ENCODE measurements around the gene HPS5.
"Not testable (repeated sequence)": the region's sequence is repeated elsewhere in the genome, so short reads cannot be mapped to it uniquely, and the experiment has no call there.

The HPS5 gene

DNA sequence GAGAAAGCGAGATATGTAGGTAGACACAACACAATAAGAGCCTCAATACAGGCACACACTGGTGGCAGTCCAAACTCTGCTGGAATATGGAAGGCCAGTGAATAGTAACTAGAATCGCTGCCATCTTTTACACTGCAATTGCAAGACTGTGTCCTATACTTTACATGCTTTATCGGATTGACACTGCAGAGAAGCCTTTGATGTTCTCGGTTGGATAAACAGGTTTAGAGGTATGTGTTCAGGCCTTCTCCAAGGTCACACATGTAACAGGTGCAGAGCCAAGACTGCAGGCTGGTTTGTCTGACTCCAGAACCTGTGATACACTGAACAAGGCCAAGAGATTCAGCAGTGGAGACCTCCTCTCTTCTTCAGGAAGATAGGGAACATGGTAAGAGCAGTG lies 50.7 kb downstream of the HPS5 start:
- ChIA-PET CTCF (no interaction called here), POLR2A (no interaction called here)
- H3K36me3 ChIP-seq (ENCODE audit: control insufficient read depth in 2 of 2, insufficient read depth in 1 of 2, low read length in 2 of 2) = no peaks in the 10 kb centered on the region
- no peak overlapping the region for H3K4me3 ChIP-seq (ENCODE audit: low read depth, low read length)
- H3K27ac ChIP-seq (ENCODE audit: extremely low read depth, low read depth, low read length) = no peak overlapping the region
- TF ChIP-seq ZNF514 (tag by site-specific recombination; IDR thresholded peaks at IDR 0.05) (no peak), GLI2 (tag by site-specific recombination; IDR thresholded peaks at IDR 0.05; ENCODE audit: borderline replicate concordance, low read depth) (no peak), ZNF791 (tag by site-specific recombination; IDR thresholded peaks at IDR 0.05) (no peak), OVOL3 (tag by site-specific recombination; IDR thresholded peaks at IDR 0.05) (no peak), ZNF426 (tag by site-specific recombination; IDR thresholded peaks at IDR 0.05) (no peak), ZNF530 (tag by site-specific recombination; IDR thresholded peaks at IDR 0.05; ENCODE audit: low read depth) (no peak), ZNF558 (tag by site-specific recombination; IDR thresholded peaks at IDR 0.05) (no peak)
- H3K4me1 ChIP-seq (ENCODE audit: control insufficient read depth, insufficient read depth, low read length) = no peaks in the 10 kb centered on the region
- H3K9me3 ChIP-seq (ENCODE audit: control insufficient read depth, insufficient read depth, low read depth, low read length) = no peaks in the 10 kb centered on the region

DNA sequence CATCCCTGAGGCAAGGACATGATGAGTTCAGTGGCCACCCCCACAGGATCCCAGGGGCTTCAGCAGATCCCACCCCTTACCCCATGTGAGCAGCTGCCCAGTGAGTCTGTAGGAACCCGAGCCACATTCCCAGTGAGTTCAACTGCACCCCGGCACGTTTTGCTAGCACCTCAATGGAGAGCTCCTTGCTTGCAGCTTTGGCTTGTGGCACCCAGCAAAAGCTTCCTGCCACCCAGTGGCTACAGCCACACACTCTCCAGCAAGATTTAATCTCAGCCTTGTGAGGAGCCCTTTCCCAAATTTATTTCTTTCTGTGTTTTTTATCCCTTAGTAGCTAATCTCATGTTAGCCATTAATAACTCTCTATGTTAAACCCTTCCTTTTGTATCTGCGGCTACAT lies 51.8 kb downstream of the HPS5 start:
- Histone ChIP-seq H3K36me3 (ENCODE audit: control insufficient read depth in 2 of 2, insufficient read depth in 1 of 2, low read length in 2 of 2) (no peaks in the 10 kb centered on the region), H3K9me3 (ENCODE audit: control insufficient read depth, insufficient read depth, low read depth, low read length) (no peaks in the 10 kb centered on the region), H3K4me3 (ENCODE audit: low read depth, low read length) (no peak overlapping the region), H3K27ac (ENCODE audit: extremely low read depth, low read depth, low read length) (no peak overlapping the region), H3K4me1 (ENCODE audit: control insufficient read depth, insufficient read depth, low read length) (no peaks in the 10 kb centered on the region)
- TF ChIP-seq, protein P1, sequence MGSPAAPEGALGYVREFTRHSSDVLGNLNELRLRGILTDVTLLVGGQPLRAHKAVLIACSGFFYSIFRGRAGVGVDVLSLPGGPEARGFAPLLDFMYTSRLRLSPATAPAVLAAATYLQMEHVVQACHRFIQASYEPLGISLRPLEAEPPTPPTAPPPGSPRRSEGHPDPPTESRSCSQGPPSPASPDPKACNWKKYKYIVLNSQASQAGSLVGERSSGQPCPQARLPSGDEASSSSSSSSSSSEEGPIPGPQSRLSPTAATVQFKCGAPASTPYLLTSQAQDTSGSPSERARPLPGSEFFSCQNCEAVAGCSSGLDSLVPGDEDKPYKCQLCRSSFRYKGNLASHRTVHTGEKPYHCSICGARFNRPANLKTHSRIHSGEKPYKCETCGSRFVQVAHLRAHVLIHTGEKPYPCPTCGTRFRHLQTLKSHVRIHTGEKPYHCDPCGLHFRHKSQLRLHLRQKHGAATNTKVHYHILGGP (tag by site-specific recombination; IDR thresholded peaks at IDR 0.05) = no peak
- TF ChIP-seq, protein P2, sequence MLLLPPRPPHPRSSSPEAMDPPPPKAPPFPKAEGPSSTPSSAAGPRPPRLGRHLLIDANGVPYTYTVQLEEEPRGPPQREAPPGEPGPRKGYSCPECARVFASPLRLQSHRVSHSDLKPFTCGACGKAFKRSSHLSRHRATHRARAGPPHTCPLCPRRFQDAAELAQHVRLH (tag by site-specific recombination; IDR thresholded peaks at IDR 0.05) = no peak
- no peak for TF ChIP-seq ZNF623 (tag by site-specific recombination; IDR thresholded peaks at IDR 0.05)
- no peak for TF ChIP-seq SP2 (tag by site-specific recombination; IDR thresholded peaks at IDR 0.05)
- TF ChIP-seq YY1 (tag by site-specific recombination; IDR thresholded peaks at IDR 0.05) = no peak
- TF ChIP-seq ZNF664 (tag by site-specific recombination; IDR thresholded peaks at IDR 0.05) = no peak
- TF ChIP-seq ZIC2 (tag by site-specific recombination; IDR thresholded peaks at IDR 0.05) = no peak
- TF ChIP-seq ZNF530 (tag by site-specific recombination; IDR thresholded peaks at IDR 0.05; ENCODE audit: low read depth) = no peak
- TF ChIP-seq ZFP3 (tag by site-specific recombination; IDR thresholded peaks at IDR 0.05; ENCODE audit: low read depth) = no peak
- TF ChIP-seq ZNF155 (tag by site-specific recombination; IDR thresholded peaks at IDR 0.05) = no peak
- TF ChIP-seq ZNF792 (tag by site-specific recombination; IDR thresholded peaks at IDR 0.05) = no peak
- TF ChIP-seq, protein P3, sequence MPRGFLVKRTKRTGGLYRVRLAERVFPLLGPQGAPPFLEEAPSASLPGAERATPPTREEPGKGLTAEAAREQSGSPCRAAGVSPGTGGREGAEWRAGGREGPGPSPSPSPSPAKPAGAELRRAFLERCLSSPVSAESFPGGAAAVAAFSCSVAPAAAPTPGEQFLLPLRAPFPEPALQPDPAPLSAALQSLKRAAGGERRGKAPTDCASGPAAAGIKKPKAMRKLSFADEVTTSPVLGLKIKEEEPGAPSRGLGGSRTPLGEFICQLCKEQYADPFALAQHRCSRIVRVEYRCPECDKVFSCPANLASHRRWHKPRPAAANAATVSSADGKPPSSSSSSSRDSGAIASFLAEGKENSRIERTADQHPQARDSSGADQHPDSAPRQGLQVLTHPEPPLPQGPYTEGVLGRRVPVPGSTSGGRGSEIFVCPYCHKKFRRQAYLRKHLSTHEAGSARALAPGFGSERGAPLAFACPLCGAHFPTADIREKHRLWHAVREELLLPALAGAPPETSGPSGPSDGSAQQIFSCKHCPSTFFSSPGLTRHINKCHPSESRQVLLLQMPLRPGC (tag by site-specific recombination; IDR thresholded peaks at IDR 0.05) = no peak
- TF ChIP-seq, protein P4, sequence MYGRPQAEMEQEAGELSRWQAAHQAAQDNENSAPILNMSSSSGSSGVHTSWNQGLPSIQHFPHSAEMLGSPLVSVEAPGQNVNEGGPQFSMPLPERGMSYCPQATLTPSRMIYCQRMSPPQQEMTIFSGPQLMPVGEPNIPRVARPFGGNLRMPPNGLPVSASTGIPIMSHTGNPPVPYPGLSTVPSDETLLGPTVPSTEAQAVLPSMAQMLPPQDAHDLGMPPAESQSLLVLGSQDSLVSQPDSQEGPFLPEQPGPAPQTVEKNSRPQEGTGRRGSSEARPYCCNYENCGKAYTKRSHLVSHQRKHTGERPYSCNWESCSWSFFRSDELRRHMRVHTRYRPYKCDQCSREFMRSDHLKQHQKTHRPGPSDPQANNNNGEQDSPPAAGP (tag by site-specific recombination; IDR thresholded peaks at IDR 0.05) = no peak
- TF ChIP-seq ZFP69B (tag by site-specific recombination; IDR thresholded peaks at IDR 0.05) = no peak
- TF ChIP-seq ZNF292 (tag by site-specific recombination; IDR thresholded peaks at IDR 0.05; ENCODE audit: borderline replicate concordance, low read depth) = no peak
- TF ChIP-seq ZNF248 (tag by site-specific recombination; IDR thresholded peaks at IDR 0.05) = no peak
- no peak for TF ChIP-seq KLF7 (tag by site-specific recombination; IDR thresholded peaks at IDR 0.05; ENCODE audit: borderline replicate concordance)
- TF ChIP-seq GLI4 (tag by site-specific recombination; IDR thresholded peaks at IDR 0.05) = no peak
- TF ChIP-seq, protein P5, sequence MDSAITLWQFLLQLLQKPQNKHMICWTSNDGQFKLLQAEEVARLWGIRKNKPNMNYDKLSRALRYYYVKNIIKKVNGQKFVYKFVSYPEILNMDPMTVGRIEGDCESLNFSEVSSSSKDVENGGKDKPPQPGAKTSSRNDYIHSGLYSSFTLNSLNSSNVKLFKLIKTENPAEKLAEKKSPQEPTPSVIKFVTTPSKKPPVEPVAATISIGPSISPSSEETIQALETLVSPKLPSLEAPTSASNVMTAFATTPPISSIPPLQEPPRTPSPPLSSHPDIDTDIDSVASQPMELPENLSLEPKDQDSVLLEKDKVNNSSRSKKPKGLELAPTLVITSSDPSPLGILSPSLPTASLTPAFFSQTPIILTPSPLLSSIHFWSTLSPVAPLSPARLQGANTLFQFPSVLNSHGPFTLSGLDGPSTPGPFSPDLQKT (IDR thresholded peaks at IDR 0.05; ENCODE audit: borderline replicate concordance, low read depth, low read length) = no peak
- TF ChIP-seq ZNF561 (tag by site-specific recombination; IDR thresholded peaks at IDR 0.05; ENCODE audit: borderline replicate concordance) = no peak
- ChIA-PET POLR2A (interaction anchor here (0.7 kb wide), 1 partner anchor 369 kb away, joined by 3 read pairs; no protein-coding TSS in a partner anchor), CTCF (interaction anchor here (0.6 kb wide), 1 partner anchor 67 kb away, joined by 3 read pairs; no protein-coding TSS in a partner anchor)

DNA sequence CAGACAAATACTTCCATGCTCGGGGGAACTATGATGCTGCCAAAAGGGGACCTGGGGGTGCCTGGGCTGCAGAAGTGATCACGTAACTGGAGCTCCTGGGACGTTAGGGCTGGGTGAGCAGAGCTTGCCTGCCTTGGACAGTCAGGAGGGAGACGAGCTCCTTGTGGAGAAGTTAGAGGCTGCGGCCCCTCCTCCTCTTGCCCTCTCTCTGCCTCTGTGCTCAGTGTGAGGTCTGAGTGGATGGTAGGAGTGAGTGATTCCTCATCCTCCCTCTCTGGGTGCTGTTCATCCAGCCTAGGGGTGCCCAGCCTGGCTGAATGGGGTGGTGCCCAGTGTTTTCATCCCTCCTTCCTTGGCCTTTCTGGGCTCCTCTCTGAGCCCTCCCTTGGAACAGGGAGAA lies 52.7 kb downstream of the HPS5 start:
- H3K9me3 ChIP-seq (ENCODE audit: control insufficient read depth, insufficient read depth, low read depth, low read length); H3K36me3 ChIP-seq (ENCODE audit: control insufficient read depth in 2 of 2, insufficient read depth in 1 of 2, low read length in 2 of 2); H3K27ac ChIP-seq (ENCODE audit: extremely low read depth, low read depth, low read length); H3K4me1 ChIP-seq (ENCODE audit: control insufficient read depth, insufficient read depth, low read length); H3K4me3 ChIP-seq (ENCODE audit: low read depth, low read length): not testable (repeated sequence)
- ChIA-PET POLR2A (interaction anchor here (0.7 kb wide), 1 partner anchor 370 kb away, joined by 3 read pairs; no protein-coding TSS in a partner anchor), CTCF (interaction anchor here (0.6 kb wide), 2 partner anchors 43 to 1913 kb away, joined by 3 read pairs; no protein-coding TSS in a partner anchor)
